GM19438 (cell line): Measurements from ENCODE around the gene GPR142.
"Not testable (repeated sequence)": the region's sequence is repeated elsewhere in the genome, so short reads cannot be mapped to it uniquely, and the experiment has no call there.

Experiments used
- ATAC-seq: cut with Tn5 transposase; IDR thresholded peaks from one replicate; pipeline ENCODE4 v1.9.1; 2021; ENCODE audit warnings: low read depth; ENCODE audit not compliant: unreplicated experiment

GPR142 gene

DNA sequence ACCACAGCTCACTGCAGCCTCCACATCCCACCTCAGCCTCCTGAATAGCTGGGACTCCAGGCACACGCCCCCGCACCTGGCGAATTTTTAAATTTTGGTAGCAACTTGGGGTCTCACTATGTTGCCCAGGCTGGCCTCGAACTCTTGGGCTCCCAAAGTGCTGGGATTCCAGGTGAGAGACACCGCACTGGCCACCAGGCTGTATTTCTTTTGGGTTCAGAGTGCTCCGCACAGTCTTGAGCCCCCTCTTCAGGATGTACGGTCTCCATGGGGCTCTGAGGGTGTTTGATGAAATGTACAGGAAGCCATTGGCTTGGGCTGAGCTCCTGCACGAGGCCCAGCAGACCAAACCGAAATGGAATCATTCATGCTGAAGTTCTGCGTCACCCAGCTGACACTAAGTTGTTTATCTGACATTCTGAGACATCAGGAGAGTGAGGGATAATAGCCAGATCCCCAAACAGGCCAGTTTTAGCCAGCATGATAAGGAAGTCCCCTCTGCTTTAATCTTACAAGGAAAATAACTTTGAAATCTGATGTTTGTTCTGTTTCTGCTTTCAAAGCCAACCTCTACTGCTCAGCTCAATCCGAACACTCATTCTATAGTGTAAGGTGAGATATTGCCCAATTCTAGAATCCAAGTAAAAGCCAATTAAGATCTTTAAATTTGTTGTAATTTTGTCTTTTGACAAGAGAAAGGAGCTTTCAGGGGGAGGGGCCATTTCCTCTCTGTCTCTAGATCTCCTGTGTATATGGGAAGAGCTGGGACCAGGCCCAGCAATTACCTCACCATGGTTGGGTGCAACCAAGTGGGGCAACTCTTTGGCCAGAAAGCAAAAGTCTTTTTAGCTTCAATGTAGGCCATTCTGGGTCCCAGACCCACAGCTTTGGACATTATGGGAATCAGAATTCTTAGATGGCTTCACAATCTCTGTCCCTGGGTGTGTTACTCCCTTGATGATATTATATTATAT lies 23.7 kb downstream of the GPR142 start:
- ATAC-seq: no peak

- ATAC-seq: no peak
Measured at GRCh38 chr17:74391771-74392170, 24.5 kb downstream of the GPR142 start.

DNA sequence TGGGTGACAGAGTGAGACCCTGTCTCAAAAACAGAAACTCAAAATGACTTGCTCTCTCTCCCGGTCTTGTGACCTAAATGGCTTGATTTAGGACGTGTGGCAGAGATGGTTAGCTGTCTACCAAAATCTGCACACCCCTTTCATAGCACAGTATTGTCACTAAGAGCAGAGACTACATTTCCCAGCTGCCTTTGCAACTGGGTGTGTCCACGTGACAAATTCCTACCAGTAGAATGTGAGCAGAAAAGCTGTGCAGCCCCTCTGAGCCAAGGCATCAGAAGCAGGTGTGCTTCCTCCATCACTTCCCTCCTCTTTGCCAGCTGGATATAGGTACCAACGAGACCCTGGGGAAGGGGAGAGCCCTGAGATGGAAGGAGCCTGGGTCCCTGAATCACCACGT lies 25.5 kb downstream of the GPR142 start:
- ATAC-seq: no peak

DNA sequence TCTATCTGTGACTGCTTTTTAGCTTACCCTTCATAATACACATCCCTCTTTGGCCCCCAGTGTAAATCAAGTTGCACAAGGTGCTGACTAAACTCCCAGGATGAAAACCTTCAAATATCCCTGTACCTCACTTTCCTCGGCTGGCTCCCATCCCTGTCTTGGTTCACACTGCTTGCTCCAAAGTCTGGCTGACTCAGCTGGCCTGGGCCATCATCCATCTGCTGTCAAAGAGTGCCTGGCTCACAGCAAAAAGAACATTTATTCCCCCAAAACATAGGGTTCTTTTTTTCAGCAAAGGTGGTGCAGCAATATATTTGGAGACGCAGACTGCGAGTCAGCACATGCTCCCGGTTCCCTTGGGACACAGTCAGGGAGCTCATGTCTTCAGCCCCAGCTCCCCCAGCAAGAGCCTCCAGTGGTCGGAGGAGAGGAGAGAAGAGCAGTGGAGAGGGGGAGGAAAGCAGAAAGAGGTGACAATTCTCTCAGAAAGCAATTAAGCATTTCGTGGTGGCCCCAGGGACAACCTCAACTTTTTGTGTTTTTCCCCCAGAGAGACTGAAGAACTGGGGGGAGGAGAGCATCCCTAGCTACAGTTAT lies 26.1 kb downstream of the GPR142 start:
- ATAC-seq: no peak

DNA sequence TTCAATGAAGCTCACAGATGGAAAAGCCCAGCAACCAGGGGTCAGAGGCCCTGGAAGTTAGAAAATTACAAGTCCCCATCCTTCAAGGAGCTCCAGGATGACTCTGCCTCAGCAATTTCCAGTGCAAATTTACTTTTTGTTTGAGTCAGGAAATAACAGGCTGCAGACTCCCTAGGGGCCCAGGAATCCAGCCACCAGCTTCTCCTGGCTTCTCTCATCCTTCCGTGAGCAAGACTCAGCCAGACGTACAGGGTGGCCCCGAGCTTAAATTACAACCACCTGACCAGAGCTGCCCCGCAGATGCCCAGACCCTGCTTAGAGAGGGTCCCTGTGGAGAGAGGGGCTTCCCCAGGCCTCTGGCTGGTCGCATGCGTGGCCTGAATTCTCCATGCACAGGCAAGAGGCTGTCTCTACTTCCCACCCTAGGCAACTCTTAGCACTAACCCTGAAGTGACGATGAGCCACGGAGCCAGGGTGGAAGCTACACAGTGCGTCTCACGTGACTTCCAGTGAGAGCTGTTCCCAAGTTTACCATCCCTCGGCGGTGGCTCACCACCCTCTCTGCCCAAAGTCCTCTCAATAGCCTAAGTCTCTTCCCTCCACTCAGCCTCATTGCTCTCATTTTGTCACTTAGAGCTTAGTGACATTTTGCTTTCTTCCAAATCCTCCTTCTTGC lies 27.1 kb downstream of the GPR142 start:
- no peak for ATAC-seq

- ATAC-seq: no peak
Measured at GRCh38 chr17:74394977-74395376, 27.7 kb downstream of the GPR142 start.

DNA sequence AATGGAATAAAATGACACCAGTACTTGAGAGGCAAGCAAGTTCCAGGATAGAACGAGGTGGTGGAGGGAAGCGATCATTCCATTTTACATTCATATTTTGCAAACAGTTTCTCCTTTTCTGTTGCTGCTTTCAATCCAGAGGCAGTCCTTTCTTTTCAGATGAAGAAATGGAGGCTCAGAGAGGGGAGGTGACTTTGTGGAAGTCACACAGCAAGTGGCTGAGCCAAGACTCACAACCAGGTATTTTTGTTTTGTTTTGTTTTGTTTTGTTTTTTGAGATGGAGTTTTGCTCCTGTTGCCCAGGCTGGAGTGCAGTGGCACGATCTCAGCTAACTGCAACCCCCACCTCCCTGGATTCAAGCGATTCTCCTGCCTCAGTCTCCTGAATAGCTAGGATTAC lies 29.3 kb downstream of the GPR142 start:
- no peak for ATAC-seq

- no peak for ATAC-seq
Measured at GRCh38 chr17:74402048-74402447, 34.7 kb downstream of the GPR142 start.

DNA sequence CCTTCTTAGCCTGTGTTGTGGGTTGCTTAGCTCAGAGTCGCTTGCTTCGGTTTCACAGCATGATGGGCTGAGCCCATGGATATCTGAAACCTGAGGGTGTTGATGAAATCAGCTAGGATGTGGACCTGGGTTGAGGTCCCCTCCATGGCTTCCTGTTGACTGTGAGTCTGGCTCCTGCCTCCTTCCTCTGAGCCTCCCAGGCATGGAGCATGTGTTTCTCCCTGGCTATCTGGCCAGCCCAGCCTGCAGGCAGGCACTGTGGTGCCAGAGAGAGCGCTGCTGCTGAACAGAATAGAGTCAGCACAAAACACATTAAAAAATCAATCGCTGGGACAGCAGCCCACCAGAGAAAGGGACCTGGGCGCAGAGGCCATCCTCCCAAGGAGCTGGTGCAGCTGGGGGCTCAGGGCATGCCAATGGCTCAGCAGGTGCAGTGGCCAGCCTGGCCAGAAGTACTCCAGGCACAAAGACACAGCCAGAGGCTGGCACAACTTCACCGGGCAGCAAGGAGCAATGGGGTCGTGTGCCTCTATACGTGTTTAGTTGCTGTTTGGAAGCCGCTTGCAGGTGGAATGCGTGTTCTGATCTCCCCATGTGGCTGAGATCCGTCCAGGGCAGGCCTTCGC lies 36.3 kb downstream of the GPR142 start:
- no peak for ATAC-seq

DNA sequence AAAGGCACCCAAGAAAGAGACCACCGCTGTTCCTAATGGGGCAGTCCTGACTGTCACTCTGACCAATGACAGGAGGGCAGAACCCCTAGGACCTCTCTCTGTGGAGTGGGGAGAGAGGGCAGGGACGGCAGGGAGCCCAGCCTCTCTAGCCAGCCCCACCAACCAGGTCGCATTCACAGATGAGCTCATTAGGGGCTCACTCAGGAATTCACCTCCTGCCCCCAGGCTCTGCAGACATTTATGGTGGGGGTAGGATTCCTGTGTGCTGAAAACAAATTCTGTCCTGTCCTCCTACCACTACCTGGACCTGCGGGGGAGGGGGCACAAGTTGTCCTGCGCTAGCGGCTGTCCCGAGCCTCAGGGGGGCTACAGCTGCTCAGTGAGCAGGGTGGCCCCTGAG lies 36.9 kb downstream of the GPR142 start:
- no peak for ATAC-seq

GRCh38 chr17:74404789-74405188 lies 37.5 kb downstream of the GPR142 start:
- ATAC-seq: no peak

DNA sequence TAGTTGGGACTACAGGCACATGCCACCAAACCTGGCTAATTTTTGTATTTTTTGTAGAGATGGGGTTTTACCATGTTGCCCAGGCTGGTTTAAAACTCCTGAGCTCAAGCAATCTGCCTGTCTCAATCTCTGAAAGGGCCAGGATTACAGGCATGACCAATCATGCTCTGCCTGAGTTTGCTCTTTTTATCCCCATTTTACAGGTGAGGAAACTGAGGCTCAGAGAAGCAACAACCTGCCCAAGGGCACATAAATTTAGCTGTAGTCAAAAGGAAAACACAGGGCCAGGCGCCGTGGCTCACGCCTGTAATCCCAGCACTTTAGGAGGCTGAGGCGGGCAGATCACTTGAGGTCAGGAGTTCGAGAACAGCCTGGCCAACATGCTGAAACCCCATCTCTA lies 38.0 kb downstream of the GPR142 start:
- not testable (repeated sequence) for ATAC-seq

GRCh38 chr17:74407384-74407783 lies 40.1 kb downstream of the GPR142 start:
- ATAC-seq: no peak

DNA sequence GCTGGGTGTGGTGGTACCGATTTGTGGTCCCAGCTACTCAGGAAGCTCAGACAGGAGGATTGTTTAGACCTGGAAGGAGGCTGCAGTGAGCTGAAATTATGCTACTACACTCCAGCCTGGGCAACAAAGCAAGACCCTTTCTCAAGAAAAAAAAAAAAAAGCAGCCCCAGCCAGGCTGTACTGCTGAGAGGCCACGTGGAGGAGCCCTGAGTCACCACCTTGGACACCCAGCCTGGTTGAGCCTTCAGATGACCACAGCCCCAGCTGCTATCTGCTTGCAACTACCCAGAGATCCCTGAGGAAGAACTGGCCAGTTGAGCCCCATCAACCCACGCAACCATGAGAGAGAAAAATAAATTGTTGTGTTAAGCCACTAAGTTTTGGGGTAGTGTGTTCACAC lies 41.0 kb downstream of the GPR142 start:
- no peak for ATAC-seq

DNA sequence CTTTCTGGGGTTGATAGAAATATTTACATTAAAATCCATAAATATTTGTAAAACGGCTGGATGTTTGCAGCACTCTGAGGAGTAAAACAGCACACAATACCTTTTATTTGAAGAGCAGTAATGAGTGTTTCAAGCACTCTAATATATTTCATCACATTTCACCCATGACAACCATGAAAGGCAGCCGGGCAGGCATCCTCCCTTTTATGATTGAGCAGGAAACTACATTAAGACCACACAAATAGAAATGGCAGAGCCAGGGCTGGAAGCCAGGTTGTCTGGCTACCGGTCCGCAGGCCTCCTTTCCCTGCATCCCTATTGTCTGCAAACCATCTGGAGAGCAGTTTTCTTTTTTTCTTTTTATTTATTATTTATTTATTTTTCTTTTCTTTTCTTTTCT lies 41.5 kb downstream of the GPR142 start:
- ATAC-seq: no peak

GRCh38 chr17:74410001-74410443 lies 42.7 kb downstream of the GPR142 start:
- no peak for ATAC-seq

- no peak for ATAC-seq
Measured at GRCh38 chr17:74412581-74412980, 45.3 kb downstream of the GPR142 start.

- ATAC-seq: no peak
Measured at GRCh38 chr17:74413491-74413890, 46.2 kb downstream of the GPR142 start.

GRCh38 chr17:74414510-74414909 lies 47.2 kb downstream of the GPR142 start:
- no peak for ATAC-seq

GRCh38 chr17:74415608-74416396 lies 48.5 kb downstream of the GPR142 start:
- ATAC-seq: no peak
